ENCODE data around the gene CACNA2D4. TPM values are rescaled to one million over a fixed set of nuclear protein-coding genes. Genes with fewer than 3 reads are reported as not detected.

CACNA2D4 gene
- total and polyA plus RNA-seq, 2 of the 13 experiments (the other 11 are each of a cell fraction or from before 2014, with no cell fraction given) = 14.2 to 136 TPM

- TF ChIP-seq PCBP2 (optimal IDR thresholded peaks at IDR 0.05; ENCODE audit: low read depth, low read length, poor library complexity, severe bottlenecking) = no peak
- no peak for TF ChIP-seq ZNF235 (CRISPR knock-in tag; IDR thresholded peaks at IDR 0.05; ENCODE audit: borderline replicate concordance)
- TF ChIP-seq HNRNPLL (IDR thresholded peaks at IDR 0.05; ENCODE audit: low read depth, low read length, poor library complexity, severe bottlenecking) = no peak
- TF ChIP-seq ZNF570 (CRISPR knock-in tag; IDR thresholded peaks at IDR 0.05; ENCODE audit: borderline replicate concordance) = no peak
- no peak for TF ChIP-seq KDM4B (CRISPR knock-in tag; IDR thresholded peaks at IDR 0.05)
- TF ChIP-seq ZMYM2 (CRISPR knock-in tag; IDR thresholded peaks at IDR 0.05) = no peak
These were observed 48.2 kb upstream of the CACNA2D4 start (continued) for GRCh38 chr12:1966561-1967226.

GRCh38 chr12:1965916-1966315 is 47.5 kb upstream of the CACNA2D4 start:
- H3K4me1 ChIP-seq (ENCODE audit: insufficient read depth, low read length) = no peaks in the 10 kb centered on the region
- ChIA-PET CTCF (ENCODE audit: low intra/inter-chr PET ratio, low total read pairs) (no interaction called here), POLR2A (no interaction called here)
- no peak for FAIRE-seq
- H3K27ac ChIP-seq (ENCODE audit: extremely low read length, insufficient read depth, low read length) = no peak overlapping the region
- H3K9me3 ChIP-seq (ENCODE audit: low read length) = no peaks in the 10 kb centered on the region
- WGBS (ENCODE audit: low lambda C conversion rate) = 97% methylated on average over 2 of the region's 2 CpGs
- ATAC-seq = no peak
- DNase-seq (ENCODE audit: low spot score) = no peak
- no peak for TF ChIP-seq CHCHD3 (CRISPR knock-in tag; IDR thresholded peaks at IDR 0.05)
- no peak for TF ChIP-seq ZNF850 (CRISPR knock-in tag; conservative IDR thresholded peaks at IDR 0.05)
- TF ChIP-seq SETDB1 (CRISPR knock-in tag; IDR thresholded peaks at IDR 0.05; ENCODE audit: borderline replicate concordance) = no peak
- TF ChIP-seq ZMYM2 (CRISPR knock-in tag; IDR thresholded peaks at IDR 0.05) = no peak
- H2AFZ ChIP-seq (ENCODE audit: low read length) = no peak overlapping the region
- no peaks in the 10 kb centered on the region for H4K20me1 ChIP-seq (ENCODE audit: insufficient read depth, low read length)
- no peak overlapping the region for H3K4me2 ChIP-seq (ENCODE audit: low read depth, low read length)
- intact Hi-C loops (cut with micrococcal nuclease; ENCODE audit: unreplicated experiment) (no loop called here), in situ Hi-C loops (cut with HindIII; ENCODE audit: extremely low pct_ligation_motif_present, low pct_unique_long_range_greater_than_20kb) (no loop called here)
- no peaks in the 10 kb centered on the region for H3K27me3 ChIP-seq (ENCODE audit: control insufficient read depth in 1 of 2, insufficient read depth in 2 of 2, low read length in 2 of 2)
- no peaks in the 10 kb centered on the region for H3K79me2 ChIP-seq (ENCODE audit: insufficient read depth, low read length)
- no TSS peak for BruUV-seq (replicated peaks)
- peaks cover 8 to 48% of the 10 kb centered on the region in 2 experiments for H3K36me3 ChIP-seq (replicated peaks in 1 of 2; ENCODE audit: control insufficient read depth in 1 of 2, insufficient read depth in 2 of 2, low read length in 2 of 2)
- no peak overlapping the region for H3K9ac ChIP-seq (ENCODE audit: insufficient read depth, low read depth, low read length)
- H3K4me3 ChIP-seq (replicated peaks in 1 of 3; ENCODE audit: insufficient read depth in 1 of 3, low read depth in 2 of 3, low read length in 3 of 3) = no peak overlapping the region
